H1 (cell line): ENCODE measurements around the gene RRM2. TPM values are rescaled to one million over a fixed set of nuclear protein-coding genes. Genes with fewer than 3 reads are reported as not detected.

Experiments used
- CTCF ChIA-PET: fragments of 300-600 bp; sonication (Branson Sonifier 250); formaldehyde crosslinking; loops from one replicate; lab custom pipeline; 2021; ENCODE audit not compliant: partially characterized antibody; lab: Charles Lee
- POLR2A ChIA-PET: fragments of 300-600 bp; sonication (Branson Sonifier 250); formaldehyde crosslinking; loops from one replicate; lab custom pipeline; 2021; ENCODE audit warnings: inconsistent platforms; ENCODE audit not compliant: partially characterized antibody; lab: Charles Lee
- DNase-seq, 2 experiments: peaks; one replicate each; pipeline versions ENCODE4 v3.0.0 to v3.0.0-alpha.2; 2010 to 2022; ENCODE audit warnings: low spot score in 2 of 2, low read depth in 1 of 2, mixed read lengths in 1 of 2
- FAIRE-seq: peaks from 2 replicates; lab custom pipeline; 2011; peaks lifted over from hg19 to GRCh38; lab: Jason Lieb, UNC
- H2AFZ ChIP-seq: 2 replicates; pipeline ENCODE4 v1.8.1; 2012; ENCODE audit warnings: low read length, inconsistent platforms
- H2AK5ac ChIP-seq: 2 replicates; pipeline ENCODE4 v1.6.1; 2013; ENCODE audit warnings: low read depth, low read length
- H2BK120ac ChIP-seq: replicated peaks from 2 replicates; pipeline ENCODE3; 2013; ENCODE audit warnings: low read depth, low read length, inconsistent platforms
- H2BK12ac ChIP-seq: 2 replicates; pipeline ENCODE4 v1.6.1; 2013; ENCODE audit warnings: low read depth, low read length
- H2BK15ac ChIP-seq: 2 replicates; pipeline ENCODE4 v1.6.1; 2013; ENCODE audit warnings: low read length
- H2BK20ac ChIP-seq: 2 replicates; pipeline ENCODE4 v1.6.1; 2013; ENCODE audit warnings: low read length
- H2BK5ac ChIP-seq: 2 replicates; pipeline ENCODE4 v1.6.1; 2013; ENCODE audit warnings: low read depth, low read length
- H3K14ac ChIP-seq: 2 replicates; pipeline ENCODE4 v1.6.1; 2013; ENCODE audit warnings: inconsistent platforms; ENCODE audit not compliant: insufficient read length
- H3K18ac ChIP-seq: 2 replicates; pipeline ENCODE4 v1.6.1; 2013; ENCODE audit warnings: low read length; ENCODE audit errors: extremely low read depth
- H3K23ac ChIP-seq: 2 replicates; pipeline ENCODE4 v1.6.1; 2013; ENCODE audit warnings: inconsistent platforms; ENCODE audit not compliant: insufficient read length
- H3K23me2 ChIP-seq: 2 replicates; pipeline ENCODE4 v1.6.1; 2013; ENCODE audit warnings: low read depth, low read length
- H3K27ac ChIP-seq: 2 replicates; pipeline ENCODE4 v1.6.1; 2011; ENCODE audit warnings: low read depth, low read length, inconsistent platforms
- H3K27me3 ChIP-seq, 4 experiments: replicated peaks in 1 of 4; 1 replicate in 1 of 4; 2 replicates in 3 of 4; pipeline versions ENCODE4 v1.6.1 to v1.8.1; 2011 to 2013; ENCODE audit warnings: low read length in 3 of 4, mild to moderate bottlenecking in 3 of 4, inconsistent platforms in 2 of 4, mixed read lengths in 2 of 4, moderate library complexity in 1 of 4; ENCODE audit not compliant: control insufficient read depth in 3 of 4, insufficient read depth in 3 of 4; ENCODE audit errors: extremely low read depth in 1 of 4
- H3K36me3 ChIP-seq, 4 experiments: 2 replicates each; pipeline versions ENCODE4 v1.6.1 to v1.8.1; 2011 to 2013; ENCODE audit warnings: mild to moderate bottlenecking in 4 of 4, low read length in 3 of 4, moderate library complexity in 2 of 4, control low read depth in 1 of 4, inconsistent platforms in 1 of 4; ENCODE audit not compliant: insufficient read depth in 4 of 4, control insufficient read depth in 2 of 4
- H3K4ac ChIP-seq: replicated peaks from 2 replicates; pipeline ENCODE3; 2013; ENCODE audit warnings: low read length, low read depth, mixed read lengths, inconsistent platforms; ENCODE audit not compliant: insufficient read length
- H3K4me1 ChIP-seq, 4 experiments: replicated peaks in 1 of 4; 1 replicate in 1 of 4; 2 replicates in 3 of 4; pipeline versions ENCODE4 v1.6.1 to v1.8.1; 2011 to 2013; ENCODE audit warnings: low read length in 3 of 4, inconsistent platforms in 2 of 4, mixed read lengths in 1 of 4; ENCODE audit not compliant: insufficient read depth in 4 of 4, control insufficient read depth in 3 of 4
- H3K4me2 ChIP-seq, 2 experiments: 2 replicates each; pipeline versions ENCODE4 v1.6.1 to v1.8.1; 2011 to 2013; ENCODE audit warnings: low read depth in 2 of 2, low read length in 2 of 2, control low read depth in 1 of 2, inconsistent platforms in 1 of 2, mild to moderate bottlenecking in 1 of 2; ENCODE audit not compliant: insufficient read depth in 1 of 2
- H3K4me3 ChIP-seq, 4 experiments: fragments of 200-600, 300-600 bp in 1 of 4; sonication (generic), shearing (Covaris generic), sonication (Bioruptor Twin) in 1 of 4; 2 replicates each; pipeline versions ENCODE4 v1.5.1 to v1.8.1; 2011 to 2016; ENCODE audit warnings: low read length in 4 of 4, low read depth in 3 of 4, control low read depth in 2 of 4, inconsistent platforms in 2 of 4, mild to moderate bottlenecking in 2 of 4, mixed read lengths in 1 of 4, moderate library complexity in 1 of 4; ENCODE audit not compliant: insufficient read depth in 2 of 4; ENCODE audit errors: extremely low read depth in 1 of 4
- H3K56ac ChIP-seq: replicated peaks from 2 replicates; pipeline ENCODE3; 2013; ENCODE audit warnings: low read depth, mild to moderate bottlenecking, mixed read lengths, low read length, inconsistent platforms; ENCODE audit not compliant: insufficient read length
- H3K79me1 ChIP-seq: 2 replicates; pipeline ENCODE4 v1.6.1; 2013; ENCODE audit warnings: low read depth, low read length, control low read depth
- H3K79me2 ChIP-seq, 2 experiments: 2 replicates each; pipeline versions ENCODE4 v1.6.1 to v1.8.1; 2012 to 2013; ENCODE audit warnings: low read length in 2 of 2, mild to moderate bottlenecking in 2 of 2, inconsistent platforms in 1 of 2; ENCODE audit not compliant: insufficient read depth in 2 of 2, control insufficient read depth in 1 of 2
- H3K9ac ChIP-seq, 4 experiments: replicated peaks in 1 of 4; 1 replicate in 1 of 4; 2 replicates in 3 of 4; pipeline versions ENCODE4 v1.6.1 to v1.8.1; 2011 to 2013; ENCODE audit warnings: low read depth in 3 of 4, low read length in 3 of 4, control low read depth in 2 of 4, mild to moderate bottlenecking in 2 of 4, moderate library complexity in 2 of 4, inconsistent platforms in 1 of 4; ENCODE audit errors: extremely low read depth in 1 of 4
- H3K9me3 ChIP-seq, 2 experiments: 2 replicates each; pipeline versions ENCODE4 v1.6.1 to v1.8.1; 2012 to 2013; ENCODE audit warnings: mild to moderate bottlenecking in 2 of 2, moderate library complexity in 2 of 2, control low read depth in 1 of 2, inconsistent platforms in 1 of 2, low read depth in 1 of 2, low read length in 1 of 2, mixed read lengths in 1 of 2; ENCODE audit not compliant: insufficient read depth in 2 of 2
- H4K20me1 ChIP-seq, 2 experiments: replicated peaks in 1 of 2; 2 replicates each; pipeline versions ENCODE3 to v1.8.1; 2011 to 2013; ENCODE audit warnings: inconsistent platforms in 2 of 2, low read length in 2 of 2, mild to moderate bottlenecking in 1 of 2; ENCODE audit not compliant: insufficient read depth in 2 of 2, control insufficient read depth in 1 of 2
- H4K5ac ChIP-seq: 2 replicates; pipeline ENCODE4 v1.6.1; 2013; ENCODE audit warnings: low read length, low read depth, mixed read lengths, inconsistent platforms; ENCODE audit not compliant: insufficient read length
- H4K8ac ChIP-seq: 2 replicates; pipeline ENCODE4 v1.8.0; 2013; ENCODE audit warnings: mild to moderate bottlenecking, moderate library complexity, low read length, inconsistent platforms; ENCODE audit not compliant: insufficient read depth; ENCODE audit errors: extremely low read depth
- H4K91ac ChIP-seq: replicated peaks from 2 replicates; pipeline ENCODE3; 2013; ENCODE audit warnings: low read length, mixed read lengths, inconsistent platforms; ENCODE audit not compliant: insufficient read length
- ATF3 ChIP-seq: IDR thresholded peaks from 2 replicates; pipeline ENCODE4 v1.6.1; 2011; ENCODE audit warnings: low read depth, mild to moderate bottlenecking, low read length; ENCODE audit not compliant: insufficient read depth
- BCL11A ChIP-seq, 2 experiments: IDR thresholded peaks; one replicate each; pipeline ENCODE4 v1.6.1; 2011; ENCODE audit warnings: low read depth in 2 of 2, low read length in 2 of 2, mild to moderate bottlenecking in 2 of 2
- CTBP2 ChIP-seq: IDR thresholded peaks from 2 replicates; pipeline ENCODE4 v1.7.0; 2011; ENCODE audit warnings: borderline replicate concordance, mild to moderate bottlenecking, moderate library complexity, mixed read lengths, low read length; ENCODE audit not compliant: insufficient read depth, insufficient read length
- JUN ChIP-seq: IDR thresholded peaks from 2 replicates; pipeline ENCODE4 v1.6.1; 2011; ENCODE audit warnings: low read depth, mild to moderate bottlenecking, improper control_type of control experiment, low read length
- MAFK ChIP-seq: IDR thresholded peaks from 2 replicates; pipeline ENCODE4 v1.6.1; 2012; ENCODE audit warnings: low read depth, mild to moderate bottlenecking, improper control_type of control experiment, low read length
- RBBP5 ChIP-seq: IDR thresholded peaks from 2 replicates; pipeline ENCODE4 v1.7.1; 2012; ENCODE audit warnings: low read depth, mild to moderate bottlenecking, inconsistent platforms, low read length, moderate library complexity, borderline replicate concordance
- TAF1 ChIP-seq: IDR thresholded peaks from 2 replicates; pipeline ENCODE4 v1.6.1; 2011; ENCODE audit warnings: mild to moderate bottlenecking, low read depth, low read length
- WGBS, 2 experiments: shearing (Covaris generic) in 1 of 2; methylation state at CpG; one replicate each; pipeline versions ENCODE4 v1.1.6 to v1.1.7; 2013 to 2015; ENCODE audit warnings: low lambda C conversion rate in 2 of 2, mixed read lengths in 2 of 2, inconsistent platforms in 1 of 2, low coverage in 1 of 2, missing lambda C conversion rate in 1 of 2; ENCODE audit not compliant: insufficient replicate concordance in 2 of 2, insufficient coverage in 1 of 2, insufficient read length in 1 of 2; ENCODE audit errors: extremely low coverage in 1 of 2, missing lambda C conversion rate in 1 of 2; 5-methylcytosine and 5-hydroxymethylcytosine counted together
- polyA plus RNA-seq, 7 experiments: library from polyadenylated mRNA; depleted of rRNA in 3 of 7; stranded (reverse) in 5 of 7; unstranded in 2 of 7; fragments of >200 nt in 5 of 7; fragments of 200-250 nt in 2 of 7; gene quantifications; 1 replicate in 5 of 7; 2 replicates in 1 of 7; 4 replicates in 1 of 7; pipeline versions ENCODE4 v1.2.1 to v1.2.3, GENCODE V29; 2011 to 2013; ENCODE audit warnings: missing spikeins in 2 of 7, mixed read lengths in 2 of 7
- total RNA-seq: library from RNA; stranded (reverse); fragmentation: NEBNext Ultra II Directional; extraction: Animal tissue kit (Norgen Biotek cat#: 25700); gene quantifications from 2 replicates; pipeline ENCODE4 v1.2.1, GENCODE V29; 2021

RRM2 gene
- total and polyA plus RNA-seq, 2 of the 8 experiments (the other 6 are each of a cell fraction or from before 2014, with no cell fraction given) = 37.7 to 215 TPM

GRCh38 chr2:10165861-10166675, 43.5 kb downstream of the RRM2 start:
- Histone ChIP-seq H3K9ac (no peak overlapping the region), H3K4me2 (no peak overlapping the region), H3K4ac (no peak overlapping the region), H3K4me3 (no peak overlapping the region), H4K20me1 (peaks cover 2 to 7% of the 10 kb centered on the region in 2 experiments), H3K79me1 (no peaks in the 10 kb centered on the region), H2BK20ac (no peak overlapping the region), H3K9me3 (no peaks in the 10 kb centered on the region), H3K79me2 (no peaks in the 10 kb centered on the region), H3K27me3 (no peaks in the 10 kb centered on the region), H4K91ac (no peak overlapping the region), H4K8ac (peak overlapping the region; percentile 59; the same call in 1 of the 2 replicates), H3K23me2 (peaks cover 2% of the 10 kb centered on the region; the same call in 1 of the 2 replicates), H2BK5ac (no peak overlapping the region), H3K27ac (no peak overlapping the region), H4K5ac (no peak overlapping the region), H3K14ac (no peak overlapping the region), H3K4me1 (no peaks in the 10 kb centered on the region; a peak in 1 of 7 replicates), H2AK5ac (no peak overlapping the region), H3K36me3 (peaks cover 0 to 3% (median 0%) of the 10 kb centered on the region in 4 experiments; a peak in 2 of 8 replicates), H3K23ac (no peak overlapping the region), H3K18ac (no peak overlapping the region), H3K56ac (no peak overlapping the region), H2BK15ac (no peak overlapping the region), H2BK12ac (no peak overlapping the region), H2AFZ (no peak overlapping the region), H2BK120ac (no peak overlapping the region)
- 88% methylated on average over 26 of the region's 26 CpGs; no CpG with 5 or more reads in 1 of the 2 experiments for WGBS, 2 experiments
- DNase-seq = no peak
- POLR2A ChIA-PET = interaction anchor here (2.1 kb wide), 1 partner anchor 10 kb away, joined by 9 read pairs; no protein-coding TSS in a partner anchor
- CTCF ChIA-PET = interaction anchor here (0.5 to 17.7 kb wide), 11 partner anchors 11 to 243 kb away, joined by 3 to 169 read pairs (median 3); partner anchors contain the start of gene HPCAL1
- TF ChIP-seq ATF3 (no peak), TAF1 (no peak), MAFK (no peak), CTBP2 (no peak), RBBP5 (no peak), JUN (no peak), BCL11A (IDR thresholded peaks at IDR 0.05; ENCODE audit: low read depth in 2 of 2, low read length in 2 of 2) (no peak)
- FAIRE-seq = no peak
